ENCODE data around the gene MIA3.

- TF ChIP-seq CTCF (IDR thresholded peaks at IDR 0.05; ENCODE audit: poor library complexity, severe bottlenecking) (no peak), REST (IDR thresholded peaks at IDR 0.05; ENCODE audit: borderline replicate concordance) (no peak), EZH2 (IDR thresholded peaks at IDR 0.05; ENCODE audit: borderline replicate concordance, insufficient read depth, low read length, poor library complexity, severe bottlenecking) (no peak)
Measured at GRCh38 chr1:222670110-222670509, 52.2 kb downstream of the MIA3 start.

All from neural cell (in vitro differentiated cells).